HepG2 (cell line): ENCODE results near the gene SMAP1. TPM values are rescaled to one million over a fixed set of nuclear protein-coding genes. Genes with fewer than 3 reads are reported as not detected.

Experiments
- GFI1 ChIP-seq: sonication (generic); formaldehyde crosslinking; IDR thresholded peaks from 2 replicates; pipeline ENCODE4 v1.5.0; 2020; ENCODE audit warnings: missing genetic modification reagents, mild to moderate bottlenecking, borderline replicate concordance
- HNF4A ChIP-seq: sonication (generic); formaldehyde crosslinking; IDR thresholded peaks from 2 replicates; pipeline ENCODE4 v1.4.0; 2020; ENCODE audit warnings: missing genetic modification reagents
- KDM4B ChIP-seq: sonication (generic); formaldehyde crosslinking; IDR thresholded peaks from 2 replicates; pipeline ENCODE4 v1.4.0; 2020; ENCODE audit warnings: missing genetic modification reagents
- KLF6 ChIP-seq: IDR thresholded peaks from 2 replicates; pipeline ENCODE4 v1.8.0; 2016; ENCODE audit warnings: missing biosample characterization, missing genetic modification reagents
- NBN ChIP-seq: fragments of 450-650 bp; conservative IDR thresholded peaks from 2 replicates; pipeline ENCODE4 v1.6.1; 2017
- NCOA1 ChIP-seq: sonication (generic); formaldehyde crosslinking; IDR thresholded peaks from 2 replicates; pipeline ENCODE4 v1.9.0; 2021; ENCODE audit warnings: missing genetic modification reagents
- REXO4 ChIP-seq: sonication (generic); formaldehyde crosslinking; IDR thresholded peaks from 2 replicates; pipeline ENCODE4 v1.8.0; 2022; ENCODE audit warnings: missing genetic modification reagents, mild to moderate bottlenecking, borderline replicate concordance
- SRSF9 ChIP-seq: fragments of 200-400 bp; formaldehyde crosslinking; IDR thresholded peaks from 2 replicates; pipeline ENCODE4 v1.6.1; 2018; ENCODE audit warnings: borderline replicate concordance, mild to moderate bottlenecking, low read depth, low read length; ENCODE audit not compliant: insufficient read depth, poor library complexity, severe bottlenecking
- TCF7 ChIP-seq: sonication (generic); IDR thresholded peaks from 2 replicates; pipeline ENCODE4 v1.6.1; 2016; ENCODE audit warnings: antibody characterized with exemption, low read depth
- ZNF207 ChIP-seq: fragments of 450-650 bp; IDR thresholded peaks from 2 replicates; pipeline ENCODE4 v1.6.1; 2016; ENCODE audit warnings: antibody characterized with exemption, borderline replicate concordance
- ZNF225 ChIP-seq: sonication (generic); formaldehyde crosslinking; IDR thresholded peaks from 2 replicates; pipeline ENCODE4 v1.4.0; 2020; ENCODE audit warnings: mild to moderate bottlenecking, missing genetic modification reagents
- ZNF251 ChIP-seq: sonication (generic); formaldehyde crosslinking; IDR thresholded peaks from 2 replicates; pipeline ENCODE4 v1.9.0; 2021; ENCODE audit warnings: mild to moderate bottlenecking, missing genetic modification reagents
- ZNF768 ChIP-seq: sonication (generic); formaldehyde crosslinking; IDR thresholded peaks from 2 replicates; pipeline ENCODE4 v1.4.0; 2020; ENCODE audit warnings: missing genetic modification reagents
- ZNF775 ChIP-seq: sonication (generic); formaldehyde crosslinking; IDR thresholded peaks from 2 replicates; pipeline ENCODE4 v1.4.0; 2020; ENCODE audit warnings: missing genetic modification reagents, mild to moderate bottlenecking, moderate library complexity, borderline replicate concordance
- polyA plus RNA-seq, 8 experiments: library from polyadenylated mRNA; depleted of rRNA in 3 of 8; stranded (reverse) in 7 of 8; unstranded in 1 of 8; fragments of >200 nt; fragmentation: Illumina TruSeq in 4 of 8; extraction: Trizol in 4 of 8; gene quantifications; 2 replicates each; pipeline versions ENCODE4 v1.2.1 to v1.2.3, GENCODE V29; 2011 to 2016; ENCODE audit warnings: low read depth in 4 of 8, missing spikeins in 1 of 8, mixed read lengths in 1 of 8; ENCODE audit not compliant: insufficient read depth in 1 of 8
- total RNA-seq, 5 experiments: library from RNA; depleted of rRNA; stranded (reverse); fragments of >200 nt; fragmentation: Illumina TruSeq; extraction: Trizol; gene quantifications; 2 replicates each; pipeline ENCODE4 v1.2.3, GENCODE V29; 2016; ENCODE audit warnings: low read depth in 1 of 5
- TF ChIP-seq, protein P1 (sequence below): sonication (generic); formaldehyde crosslinking; IDR thresholded peaks from 2 replicates; pipeline ENCODE4 v1.8.0; 2022; ENCODE audit warnings: low read depth, missing genetic modification reagents
- TF ChIP-seq, protein P2 (sequence below): sonication (generic); formaldehyde crosslinking; IDR thresholded peaks from 2 replicates; pipeline ENCODE4 v1.8.1; 2023; ENCODE audit warnings: mild to moderate bottlenecking, missing genetic modification reagents, borderline replicate concordance
- TF ChIP-seq, protein P3 (sequence below), 2 experiments: fragments of 450-650 bp in 1 of 2; sonication (generic) in 1 of 2; formaldehyde crosslinking; IDR thresholded peaks; 2 replicates each; pipeline versions ENCODE4 v1.5.0 to v1.8.0; 2020 to 2022; ENCODE audit warnings: mild to moderate bottlenecking in 1 of 2, missing genetic modification reagents in 1 of 2
- TF ChIP-seq, protein P4 (sequence below): sonication (generic); formaldehyde crosslinking; IDR thresholded peaks from 2 replicates; pipeline ENCODE4 v1.4.0; 2020; ENCODE audit warnings: mild to moderate bottlenecking, missing genetic modification reagents
- TF ChIP-seq, protein P5 (sequence below): sonication (generic); formaldehyde crosslinking; conservative IDR thresholded peaks from 2 replicates; pipeline ENCODE4 v1.8.0; 2022; ENCODE audit warnings: mild to moderate bottlenecking, moderate library complexity, missing genetic modification reagents
- TF ChIP-seq, protein P6 (sequence below): sonication (generic); formaldehyde crosslinking; IDR thresholded peaks from 2 replicates; pipeline ENCODE4 v1.5.1; 2020; ENCODE audit warnings: missing genetic modification reagents, mild to moderate bottlenecking, borderline replicate concordance

Gene SMAP1
- total and polyA plus RNA-seq, 2 of the 13 experiments (the other 11 are each of a cell fraction or from before 2014, with no cell fraction given), result 13.4 to 17.8 TPM

DNA sequence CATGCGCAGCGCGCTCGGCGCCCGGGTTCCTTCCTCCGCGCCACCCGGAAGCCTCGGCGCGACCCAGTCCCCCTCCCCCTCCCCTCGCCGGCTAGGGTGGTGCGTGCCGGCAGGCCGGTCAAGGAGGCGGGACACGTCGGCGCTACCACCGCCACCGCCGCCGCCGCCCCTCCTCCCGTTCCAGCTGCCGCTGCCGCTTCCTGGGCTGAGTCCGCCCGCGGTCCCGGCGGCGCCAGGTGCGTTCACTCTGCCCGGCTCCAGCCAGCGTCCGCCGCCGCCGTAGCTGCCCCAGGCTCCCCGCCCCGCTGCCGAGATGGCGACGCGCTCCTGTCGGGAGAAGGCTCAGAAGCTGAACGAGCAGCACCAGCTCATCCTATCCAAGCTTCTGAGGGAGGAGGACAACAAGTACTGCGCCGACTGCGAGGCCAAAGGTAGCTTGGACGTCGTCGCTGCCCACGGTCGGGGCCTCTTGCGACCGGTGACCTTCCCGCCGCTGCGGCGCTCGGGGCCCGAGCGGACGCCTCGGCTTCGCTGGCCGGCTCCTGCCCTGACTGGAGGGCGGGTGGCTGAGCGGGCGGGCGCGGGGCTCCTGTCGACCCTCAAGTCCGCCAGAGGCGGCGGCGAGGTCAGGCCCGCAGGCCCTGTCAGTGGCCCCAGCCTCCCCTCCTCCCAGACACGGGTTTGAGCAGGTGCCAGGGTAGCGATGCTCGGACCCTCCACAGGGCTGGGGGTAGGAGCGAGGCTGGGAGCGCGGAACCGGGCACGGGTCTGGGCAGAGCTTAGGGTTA lies at the start of gene SMAP1 (continued):
- TF ChIP-seq ZNF251 (CRISPR knock-in tag) (no peak), NBN (no peak), ZNF225 (CRISPR knock-in tag) (no peak; the same call in 1 of the 2 replicates), TCF7 (no peak), ZNF207 (no peak), ZNF775 (CRISPR knock-in tag) (no peak), SRSF9 (no peak), NCOA1 (CRISPR knock-in tag) (peak; percentile 74; the same call in 1 of the 2 replicates), KDM4B (no peak), GFI1 (CRISPR knock-in tag) (no peak; the same call in 1 of the 2 replicates), KLF6 (peak; percentile 81; the same call in 1 of the 2 replicates), ZNF768 (CRISPR knock-in tag) (peak; percentile 30), HNF4A (CRISPR knock-in tag) (no peak), REXO4 (CRISPR knock-in tag) (0 out of 2 replicates have a peak, but pooled peaks have one; percentile 25)
- TF ChIP-seq, protein P1, sequence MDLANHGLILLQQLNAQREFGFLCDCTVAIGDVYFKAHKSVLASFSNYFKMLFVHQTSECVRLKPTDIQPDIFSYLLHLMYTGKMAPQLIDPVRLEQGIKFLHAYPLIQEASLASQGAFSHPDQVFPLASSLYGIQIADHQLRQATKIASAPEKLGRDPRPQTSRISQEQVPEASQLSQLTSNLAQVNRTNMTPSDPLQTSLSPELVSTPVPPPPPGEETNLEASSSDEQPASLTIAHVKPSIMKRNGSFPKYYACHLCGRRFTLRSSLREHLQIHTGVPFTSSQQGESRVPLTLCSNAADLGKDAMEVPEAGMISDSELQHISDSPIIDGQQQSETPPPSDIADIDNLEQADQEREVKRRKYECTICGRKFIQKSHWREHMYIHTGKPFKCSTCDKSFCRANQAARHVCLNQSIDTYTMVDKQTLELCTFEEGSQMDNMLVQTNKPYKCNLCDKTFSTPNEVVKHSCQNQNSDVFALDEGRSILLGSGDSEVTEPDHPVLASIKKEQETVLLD (CRISPR knock-in tag), result peak; percentile 90
- TF ChIP-seq, protein P2, sequence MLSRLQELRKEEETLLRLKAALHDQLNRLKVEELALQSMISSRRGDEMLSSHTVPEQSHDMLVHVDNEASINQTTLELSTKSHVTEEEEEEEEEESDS (CRISPR knock-in tag), result no peak
- TF ChIP-seq, protein P3, sequence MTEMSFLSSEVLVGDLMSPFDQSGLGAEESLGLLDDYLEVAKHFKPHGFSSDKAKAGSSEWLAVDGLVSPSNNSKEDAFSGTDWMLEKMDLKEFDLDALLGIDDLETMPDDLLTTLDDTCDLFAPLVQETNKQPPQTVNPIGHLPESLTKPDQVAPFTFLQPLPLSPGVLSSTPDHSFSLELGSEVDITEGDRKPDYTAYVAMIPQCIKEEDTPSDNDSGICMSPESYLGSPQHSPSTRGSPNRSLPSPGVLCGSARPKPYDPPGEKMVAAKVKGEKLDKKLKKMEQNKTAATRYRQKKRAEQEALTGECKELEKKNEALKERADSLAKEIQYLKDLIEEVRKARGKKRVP (CRISPR knock-in tag; IDR thresholded peaks at IDR 0.05), result no peak; a peak in 1 of 4 replicates
- TF ChIP-seq, protein P4, sequence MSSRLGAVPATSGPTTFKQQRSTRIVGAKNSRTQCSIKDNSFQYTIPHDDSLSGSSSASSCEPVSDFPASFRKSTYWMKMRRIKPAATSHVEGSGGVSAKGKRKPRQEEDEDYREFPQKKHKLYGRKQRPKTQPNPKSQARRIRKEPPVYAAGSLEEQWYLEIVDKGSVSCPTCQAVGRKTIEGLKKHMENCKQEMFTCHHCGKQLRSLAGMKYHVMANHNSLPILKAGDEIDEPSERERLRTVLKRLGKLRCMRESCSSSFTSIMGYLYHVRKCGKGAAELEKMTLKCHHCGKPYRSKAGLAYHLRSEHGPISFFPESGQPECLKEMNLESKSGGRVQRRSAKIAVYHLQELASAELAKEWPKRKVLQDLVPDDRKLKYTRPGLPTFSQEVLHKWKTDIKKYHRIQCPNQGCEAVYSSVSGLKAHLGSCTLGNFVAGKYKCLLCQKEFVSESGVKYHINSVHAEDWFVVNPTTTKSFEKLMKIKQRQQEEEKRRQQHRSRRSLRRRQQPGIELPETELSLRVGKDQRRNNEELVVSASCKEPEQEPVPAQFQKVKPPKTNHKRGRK (CRISPR knock-in tag), result no peak
- TF ChIP-seq, protein P5, sequence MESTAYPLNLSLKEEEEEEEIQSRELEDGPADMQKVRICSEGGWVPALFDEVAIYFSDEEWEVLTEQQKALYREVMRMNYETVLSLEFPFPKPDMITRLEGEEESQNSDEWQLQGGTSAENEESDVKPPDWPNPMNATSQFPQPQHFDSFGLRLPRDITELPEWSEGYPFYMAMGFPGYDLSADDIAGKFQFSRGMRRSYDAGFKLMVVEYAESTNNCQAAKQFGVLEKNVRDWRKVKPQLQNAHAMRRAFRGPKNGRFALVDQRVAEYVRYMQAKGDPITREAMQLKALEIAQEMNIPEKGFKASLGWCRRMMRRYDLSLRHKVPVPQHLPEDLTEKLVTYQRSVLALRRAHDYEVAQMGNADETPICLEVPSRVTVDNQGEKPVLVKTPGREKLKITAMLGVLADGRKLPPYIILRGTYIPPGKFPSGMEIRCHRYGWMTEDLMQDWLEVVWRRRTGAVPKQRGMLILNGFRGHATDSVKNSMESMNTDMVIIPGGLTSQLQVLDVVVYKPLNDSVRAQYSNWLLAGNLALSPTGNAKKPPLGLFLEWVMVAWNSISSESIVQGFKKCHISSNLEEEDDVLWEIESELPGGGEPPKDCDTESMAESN (CRISPR knock-in tag), result peak; percentile 89; the same call in 1 of the 2 replicates
- TF ChIP-seq, protein P6, sequence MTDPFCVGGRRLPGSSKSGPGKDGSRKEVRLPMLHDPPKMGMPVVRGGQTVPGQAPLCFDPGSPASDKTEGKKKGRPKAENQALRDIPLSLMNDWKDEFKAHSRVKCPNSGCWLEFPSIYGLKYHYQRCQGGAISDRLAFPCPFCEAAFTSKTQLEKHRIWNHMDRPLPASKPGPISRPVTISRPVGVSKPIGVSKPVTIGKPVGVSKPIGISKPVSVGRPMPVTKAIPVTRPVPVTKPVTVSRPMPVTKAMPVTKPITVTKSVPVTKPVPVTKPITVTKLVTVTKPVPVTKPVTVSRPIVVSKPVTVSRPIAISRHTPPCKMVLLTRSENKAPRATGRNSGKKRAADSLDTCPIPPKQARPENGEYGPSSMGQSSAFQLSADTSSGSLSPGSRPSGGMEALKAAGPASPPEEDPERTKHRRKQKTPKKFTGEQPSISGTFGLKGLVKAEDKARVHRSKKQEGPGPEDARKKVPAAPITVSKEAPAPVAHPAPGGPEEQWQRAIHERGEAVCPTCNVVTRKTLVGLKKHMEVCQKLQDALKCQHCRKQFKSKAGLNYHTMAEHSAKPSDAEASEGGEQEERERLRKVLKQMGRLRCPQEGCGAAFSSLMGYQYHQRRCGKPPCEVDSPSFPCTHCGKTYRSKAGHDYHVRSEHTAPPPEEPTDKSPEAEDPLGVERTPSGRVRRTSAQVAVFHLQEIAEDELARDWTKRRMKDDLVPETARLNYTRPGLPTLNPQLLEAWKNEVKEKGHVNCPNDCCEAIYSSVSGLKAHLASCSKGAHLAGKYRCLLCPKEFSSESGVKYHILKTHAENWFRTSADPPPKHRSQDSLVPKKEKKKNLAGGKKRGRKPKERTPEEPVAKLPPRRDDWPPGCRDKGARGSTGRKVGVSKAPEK (CRISPR knock-in tag), result no peak
